ENCODE measurements around the gene LMAN2. TPM values are rescaled to one million over a fixed set of nuclear protein-coding genes. Genes with fewer than 3 reads are reported as not detected.

Gene LMAN2
- total RNA-seq, 4 donors from 2014 or later, result 236 to 322 (median 293) TPM

- peaks cover 3 to 13% (median 8%) of the 10 kb centered on the region in 4 donors for H3K4me1 ChIP-seq
- 75 to 85% methylated on average over 2 to 5 of the region's 5 CpGs for WGBS, 2 donors (ENCODE audit: low coverage in 1 of 2)
- no peaks in the 10 kb centered on the region for H3K9me3 ChIP-seq
- DNase-seq, result no peak
- intact Hi-C loops (cut with DNase I; ENCODE audit: low total_unique reads), result no loop called here
- in situ Hi-C loops (cut with MboI; ENCODE audit: low pct_ligation_motif_present in 1 of 4, low pct_unique_long_range_greater_than_20kb in 1 of 4, low sequenced_read_pairs in 3 of 4), result no loop called here
- TF ChIP-seq CTCF (IDR thresholded peaks at IDR 0.05) (no peak), POLR2AphosphoS5 (IDR thresholded peaks at IDR 0.05) (no peak), POLR2A (IDR thresholded peaks at IDR 0.05) (no peak), EP300 (IDR thresholded peaks at IDR 0.05; ENCODE audit: low read depth) (no peak)
- H3K27ac ChIP-seq, result no peak overlapping the region
- H3K4me3 ChIP-seq, result no peak overlapping the region
- no peaks in the 10 kb centered on the region for H3K36me3 ChIP-seq
- H3K27me3 ChIP-seq, result no peaks in the 10 kb centered on the region
Measured at GRCh38 chr5:177374211-177374610, 22.7 kb upstream of the LMAN2 start.

DNA sequence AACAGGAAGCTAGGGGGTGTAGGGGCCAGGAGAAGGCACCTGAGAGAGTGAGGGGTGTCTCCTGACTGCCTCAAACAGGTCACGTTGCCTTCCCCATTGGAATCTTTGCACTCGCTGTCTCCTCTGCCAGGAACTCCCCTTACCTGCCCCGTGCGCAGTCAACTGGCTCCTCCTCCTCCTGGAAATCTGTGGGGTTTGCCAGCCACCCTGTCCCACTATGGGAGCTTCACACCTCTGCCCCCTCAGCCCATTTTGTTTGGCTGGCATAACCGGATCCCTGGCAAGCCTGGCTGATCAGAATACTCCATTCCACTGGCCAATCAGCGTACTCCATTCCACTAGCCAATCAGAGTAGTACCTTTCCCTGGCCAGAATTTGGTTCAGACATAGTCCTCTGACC lies 22.3 kb upstream of the LMAN2 start:
- Histone ChIP-seq H3K36me3 (no peaks in the 10 kb centered on the region), H3K4me3 (no peak overlapping the region), H3K27me3 (no peaks in the 10 kb centered on the region), H3K9me3 (no peaks in the 10 kb centered on the region), H3K4me1 (peaks cover 3 to 13% (median 8%) of the 10 kb centered on the region in 4 donors), H3K27ac (no peak overlapping the region)
- in situ Hi-C loops (cut with MboI; ENCODE audit: low pct_ligation_motif_present in 1 of 4, low pct_unique_long_range_greater_than_20kb in 1 of 4, low sequenced_read_pairs in 3 of 4), result no loop called here
- intact Hi-C loops (cut with DNase I; ENCODE audit: low total_unique reads), result no loop called here
- 60 to 70% methylated on average over 2 to 6 of the region's 6 CpGs for WGBS, 2 donors (ENCODE audit: low coverage in 1 of 2)
- no peak for DNase-seq
- TF ChIP-seq CTCF (IDR thresholded peaks at IDR 0.05) (no peak), POLR2AphosphoS5 (IDR thresholded peaks at IDR 0.05) (no peak), EP300 (IDR thresholded peaks at IDR 0.05; ENCODE audit: low read depth) (no peak), POLR2A (IDR thresholded peaks at IDR 0.05) (no peak)

- DNase-seq, result no peak
- intact Hi-C loops (cut with DNase I; ENCODE audit: low total_unique reads), result no loop called here
- no peaks in the 10 kb centered on the region for H3K27me3 ChIP-seq
- H3K36me3 ChIP-seq, result no peaks in the 10 kb centered on the region
- 94 to 100% methylated on average over 5 to 6 of the region's 6 CpGs for WGBS, 2 donors (ENCODE audit: low coverage in 1 of 2)
- H3K4me1 ChIP-seq, result peaks cover 4 to 13% (median 8%) of the 10 kb centered on the region in 4 donors
- H3K4me3 ChIP-seq, result no peak overlapping the region
- no peaks in the 10 kb centered on the region for H3K9me3 ChIP-seq
- in situ Hi-C loops (cut with MboI; ENCODE audit: low pct_ligation_motif_present in 1 of 4, low pct_unique_long_range_greater_than_20kb in 1 of 4, low sequenced_read_pairs in 3 of 4), result no loop called here
- TF ChIP-seq POLR2A (IDR thresholded peaks at IDR 0.05) (no peak), POLR2AphosphoS5 (IDR thresholded peaks at IDR 0.05) (no peak), EP300 (IDR thresholded peaks at IDR 0.05; ENCODE audit: low read depth) (no peak), CTCF (IDR thresholded peaks at IDR 0.05) (no peak)
- peak overlapping the region in 2 of 4 donors; percentile 3 to 21 for H3K27ac ChIP-seq
Measured at GRCh38 chr5:177372910-177373309, 21.4 kb upstream of the LMAN2 start.

DNA sequence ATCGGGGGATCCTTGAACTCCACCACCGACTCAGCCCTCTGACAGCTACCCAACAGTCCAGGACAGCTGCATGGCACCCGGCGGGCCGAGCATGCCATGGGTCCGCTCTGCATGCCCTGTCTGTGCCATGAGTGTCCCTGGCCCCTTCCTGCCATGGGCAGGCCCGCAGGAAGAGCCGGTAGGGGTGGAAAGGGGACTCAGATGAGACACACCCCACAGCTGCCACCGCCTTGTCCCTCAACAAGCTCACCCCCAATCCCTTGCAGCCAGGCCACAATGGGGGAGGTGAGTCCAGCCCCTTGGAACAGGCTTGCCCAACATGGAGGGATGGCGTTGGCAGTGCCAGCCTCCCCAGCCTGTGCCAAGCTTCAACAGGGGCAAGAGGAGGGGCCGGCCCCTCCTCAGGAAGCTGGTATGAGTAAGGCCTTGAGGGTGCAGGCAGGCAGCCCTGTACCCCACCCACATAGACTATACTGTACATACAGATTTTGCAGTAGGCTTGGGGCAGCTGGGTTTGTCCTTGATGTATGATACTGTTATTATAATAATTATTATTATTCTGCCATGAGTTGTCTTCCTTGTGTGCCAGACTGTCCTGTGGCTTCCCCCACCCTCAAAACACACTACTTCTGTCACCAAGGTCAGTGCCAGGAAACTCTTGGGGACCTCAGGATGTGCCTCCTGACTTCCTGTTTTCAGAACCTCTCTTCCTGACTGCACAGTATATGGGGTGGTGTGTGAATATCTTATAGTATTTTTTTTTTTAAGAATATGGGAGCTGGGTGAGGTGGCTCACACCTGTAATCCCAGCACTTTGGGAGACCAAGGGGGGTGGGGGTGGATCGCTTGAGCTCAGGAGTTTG lies 20.8 kb upstream of the LMAN2 start:
- TF ChIP-seq POLR2AphosphoS5 (IDR thresholded peaks at IDR 0.05) (no peak), POLR2A (IDR thresholded peaks at IDR 0.05) (no peak), EP300 (IDR thresholded peaks at IDR 0.05; ENCODE audit: low read depth) (no peak), CTCF (IDR thresholded peaks at IDR 0.05) (no peak)
- Histone ChIP-seq H3K27me3 (no peaks in the 10 kb centered on the region), H3K36me3 (no peaks in the 10 kb centered on the region), H3K4me1 (peaks cover 10 to 20% (median 14%) of the 10 kb centered on the region in 4 donors), H3K27ac (peak overlapping the region in 2 of 4 donors; percentile 3 to 14), H3K9me3 (no peaks in the 10 kb centered on the region), H3K4me3 (no peak overlapping the region)
- no peak for DNase-seq
- WGBS, 2 donors (ENCODE audit: low coverage in 1 of 2), result 87% methylated on average over 11 of the region's 12 CpGs; no CpG with 5 or more reads in 1 of the 2 donors
- intact Hi-C loops (cut with DNase I; ENCODE audit: low total_unique reads), result no loop called here
- in situ Hi-C loops (cut with MboI; ENCODE audit: low pct_ligation_motif_present in 1 of 4, low pct_unique_long_range_greater_than_20kb in 1 of 4, low sequenced_read_pairs in 3 of 4), result no loop called here

All from transverse colon (tissue), 4 donors.